HG03159 (cell line): ENCODE results near the gene MRPL46.
A peak's percentile ranks its signal among the peaks of the same experiment; 100 is the strongest.
"Not testable (repeated sequence)": the region's sequence is repeated elsewhere in the genome, so short reads cannot be mapped to it uniquely, and the experiment has no call there.

Experiments
- ATAC-seq: cut with Tn5 transposase; IDR thresholded peaks from one replicate; pipeline ENCODE4 v1.9.1; 2021; ENCODE audit warnings: mild to moderate bottlenecking, moderate library complexity; ENCODE audit not compliant: unreplicated experiment

Gene MRPL46

GRCh38 chr15:88480981-88481380, 13.8 kb upstream of the MRPL46 start:
- no peak for ATAC-seq

- ATAC-seq, result no peak
These were observed 12.0 kb upstream of the MRPL46 start for GRCh38 chr15:88479169-88479568.

- no peak for ATAC-seq
These were observed 10.7 kb upstream of the MRPL46 start for GRCh38 chr15:88477904-88478303.

DNA sequence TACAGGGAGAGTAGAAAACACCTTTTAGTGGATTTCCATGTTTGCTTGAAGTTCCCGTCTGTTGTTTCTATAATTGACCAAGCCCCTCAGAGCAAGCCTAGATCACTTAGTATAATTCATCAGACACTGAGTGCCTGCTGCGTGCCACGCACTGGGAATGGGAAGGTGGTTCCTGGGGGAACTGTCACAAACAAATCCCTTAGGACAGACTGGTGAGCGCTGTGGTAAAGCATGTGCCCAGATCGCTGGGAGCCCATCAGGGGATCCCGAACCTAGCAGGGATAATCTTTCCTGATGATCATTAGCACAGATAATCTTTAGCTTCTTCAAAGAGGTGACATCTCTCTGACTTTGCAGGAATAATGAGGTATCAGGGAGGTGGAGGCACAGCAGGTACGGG, 9.9 kb upstream of the MRPL46 start:
- ATAC-seq, result no peak

DNA sequence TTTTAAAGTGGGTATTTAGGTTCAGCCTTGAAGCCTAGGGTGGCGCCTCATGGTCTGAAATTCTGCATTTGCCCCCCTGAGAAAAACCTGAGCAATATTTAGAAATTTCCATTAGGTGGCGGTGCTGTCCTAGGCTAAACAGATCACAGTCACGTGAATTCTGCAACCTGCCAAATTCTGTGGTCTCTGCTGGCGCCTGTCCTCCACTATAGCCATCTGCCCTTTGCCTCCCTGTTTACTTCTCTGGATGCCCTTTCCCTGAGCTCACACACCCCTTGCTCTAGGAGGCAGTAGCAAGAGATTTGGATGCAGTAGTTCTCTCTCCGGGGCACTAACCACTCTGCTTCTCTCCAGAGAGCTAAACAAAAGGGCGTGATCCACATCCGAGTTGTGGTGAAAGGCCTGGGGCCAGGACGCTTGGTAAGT, 9.5 kb upstream of the MRPL46 start:
- ATAC-seq, result peak; percentile 47

DNA sequence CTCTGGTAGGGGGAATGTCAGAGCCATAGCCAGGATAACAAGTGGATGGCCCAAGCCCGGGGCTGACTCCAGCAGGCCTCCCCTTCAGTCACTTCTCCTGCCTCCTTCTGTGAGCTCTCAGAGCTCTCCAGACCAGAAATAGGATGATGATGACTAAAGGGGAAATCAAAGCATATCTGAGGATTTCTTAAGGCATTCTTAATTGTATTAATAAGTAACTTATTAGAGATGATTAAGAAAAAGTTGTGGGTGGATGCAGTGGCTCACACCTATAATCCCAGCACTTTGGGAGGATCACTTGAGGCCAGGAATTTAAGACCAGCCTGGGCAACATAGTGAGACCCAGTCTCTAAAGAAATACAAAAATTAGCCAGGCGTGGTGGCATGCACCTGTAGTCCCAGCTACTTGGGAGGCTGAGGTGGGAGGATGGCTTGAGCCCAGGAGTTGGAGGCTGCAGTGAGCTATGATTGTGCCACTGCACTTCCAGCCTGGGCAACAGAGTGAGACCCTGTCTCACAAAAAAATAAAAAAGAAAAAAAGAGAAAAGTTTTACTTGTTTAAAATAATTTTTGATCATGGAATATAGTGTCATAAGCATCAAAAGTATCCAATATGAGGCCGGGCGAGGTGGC, 6.6 kb upstream of the MRPL46 start:
- ATAC-seq, result not testable (repeated sequence)

DNA sequence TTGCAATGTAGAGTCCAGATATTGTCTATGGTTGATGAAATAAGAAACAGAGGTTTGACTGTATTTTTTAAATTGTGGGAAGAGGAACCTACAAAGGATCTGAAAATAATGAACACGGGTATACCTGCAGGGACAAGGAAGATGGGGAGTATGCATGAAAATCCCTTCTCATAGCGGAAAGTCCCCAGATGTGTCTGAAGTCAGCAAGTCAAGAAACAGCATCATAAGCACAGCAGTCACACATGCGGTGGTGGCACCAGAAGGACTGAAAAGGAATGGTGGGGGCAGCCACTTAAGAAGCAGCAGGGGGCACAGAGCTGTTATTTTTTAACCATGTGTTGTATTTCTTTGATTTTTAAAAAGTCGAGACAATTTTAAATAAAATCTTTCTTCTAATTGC, 5.0 kb upstream of the MRPL46 start:
- ATAC-seq, result no peak

DNA sequence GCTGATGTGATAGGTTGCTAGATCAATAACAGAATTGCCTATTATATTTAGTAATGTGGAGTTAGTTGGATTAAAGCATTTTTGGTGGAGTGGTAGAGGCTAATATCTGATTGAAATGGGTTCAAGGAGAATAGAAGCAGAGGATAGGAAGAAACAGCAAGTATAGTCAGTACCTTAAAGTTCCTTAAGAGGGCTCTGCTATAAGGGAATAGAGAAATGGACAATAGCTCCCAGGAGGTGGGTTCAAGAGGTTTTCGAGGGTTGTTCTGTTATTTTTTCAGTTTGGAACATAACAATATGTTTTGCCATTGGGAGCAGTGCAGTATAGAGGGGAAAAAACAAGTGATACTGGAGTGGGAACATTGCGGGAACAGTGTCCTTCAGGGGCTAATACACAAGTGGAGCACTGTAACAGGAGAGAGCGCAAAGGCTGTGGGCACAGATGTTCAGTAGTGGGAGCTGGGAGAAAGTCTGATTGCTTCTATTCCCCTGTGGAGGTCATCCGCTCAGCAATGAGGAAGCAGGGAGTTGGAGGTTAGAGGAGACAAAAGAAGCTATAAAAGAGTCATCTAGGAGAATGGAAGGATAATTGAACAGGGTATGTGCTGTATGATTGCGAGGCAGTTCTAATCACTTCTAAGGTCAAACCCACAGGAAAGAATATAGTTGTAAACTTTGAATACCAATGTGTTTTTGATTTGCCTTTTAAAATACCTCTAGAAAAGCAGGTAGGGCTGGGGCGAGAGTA, 3.6 kb upstream of the MRPL46 start:
- ATAC-seq, result no peak

GRCh38 chr15:88469321-88469720, 2.1 kb upstream of the MRPL46 start:
- ATAC-seq, result no peak

DNA sequence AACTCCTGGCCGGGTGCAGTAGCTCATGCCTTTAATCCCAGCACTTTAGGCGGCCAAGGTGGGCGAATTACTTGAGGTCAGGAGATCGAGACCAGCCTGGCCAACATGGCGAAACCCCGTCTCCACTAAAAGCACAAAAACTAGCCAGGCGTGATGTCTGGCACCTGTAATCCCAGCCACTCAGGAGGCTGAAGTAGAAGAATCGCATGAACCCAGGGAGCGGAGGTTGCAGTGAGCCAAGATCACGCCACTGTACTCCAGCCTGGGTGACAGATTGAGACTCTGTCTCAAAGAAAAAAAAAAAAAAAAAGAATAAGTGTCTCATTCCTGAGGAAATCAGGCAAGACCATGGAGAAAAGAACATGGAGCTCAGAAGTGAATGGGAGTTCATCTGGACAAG, 1.5 kb upstream of the MRPL46 start:
- not testable (repeated sequence) for ATAC-seq

DNA sequence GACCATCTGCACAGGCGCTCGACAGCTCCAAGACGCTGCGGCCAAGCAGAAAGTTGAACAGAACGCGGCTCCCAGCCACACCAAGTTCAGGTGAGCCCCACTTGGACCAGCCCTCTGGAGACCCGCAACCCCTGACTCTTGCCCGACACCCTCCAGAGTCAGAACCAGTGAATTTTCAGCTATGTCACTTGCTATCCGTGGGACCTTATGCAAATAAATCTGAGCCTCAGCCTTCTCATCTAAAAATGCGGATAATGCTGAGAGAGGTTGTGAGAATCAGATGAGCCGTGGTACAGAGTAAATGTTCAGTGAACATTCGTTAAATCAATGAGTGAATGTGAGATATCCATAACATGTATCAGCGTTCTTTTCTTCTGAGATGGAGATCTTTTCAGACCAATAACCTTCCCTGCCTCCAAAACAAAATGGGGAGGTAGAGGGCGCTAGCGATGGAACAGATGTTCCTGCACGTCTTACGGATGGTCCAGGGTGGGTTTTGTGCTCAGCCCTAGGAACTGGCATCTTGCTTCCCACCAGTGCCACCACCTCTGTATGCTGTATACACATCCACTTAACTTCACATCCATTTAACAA, 844 bp upstream of the MRPL46 start:
- ATAC-seq, result peak; percentile 19

DNA sequence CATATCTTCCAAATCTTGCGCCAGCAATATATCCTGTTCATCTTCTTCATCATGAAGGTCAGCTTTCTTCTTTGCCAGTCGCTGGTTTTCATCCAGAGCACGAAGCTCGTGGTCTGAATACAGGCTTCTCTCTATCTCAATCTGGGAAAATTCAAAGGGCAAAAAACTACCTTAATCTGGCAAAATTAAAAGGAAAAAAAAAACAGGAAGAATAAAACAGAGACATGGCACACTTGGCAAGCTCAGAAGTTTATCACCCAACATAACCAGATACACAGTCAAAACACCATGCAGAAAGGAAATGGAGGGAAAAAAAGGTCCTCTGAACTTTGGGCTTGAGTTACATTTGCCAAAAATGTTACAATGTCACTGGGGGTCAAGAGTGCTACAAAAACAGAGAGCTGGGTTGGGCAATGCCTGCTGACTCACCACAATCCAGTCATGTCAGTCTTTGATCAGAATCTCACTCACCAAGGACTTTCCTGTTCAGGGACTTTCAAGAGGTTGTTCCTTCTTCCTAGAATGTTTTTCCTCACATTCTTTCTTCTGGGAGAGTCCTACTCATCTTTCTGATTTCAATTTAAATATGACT, 1.5 kb downstream of the MRPL46 start:
- no peak for ATAC-seq

DNA sequence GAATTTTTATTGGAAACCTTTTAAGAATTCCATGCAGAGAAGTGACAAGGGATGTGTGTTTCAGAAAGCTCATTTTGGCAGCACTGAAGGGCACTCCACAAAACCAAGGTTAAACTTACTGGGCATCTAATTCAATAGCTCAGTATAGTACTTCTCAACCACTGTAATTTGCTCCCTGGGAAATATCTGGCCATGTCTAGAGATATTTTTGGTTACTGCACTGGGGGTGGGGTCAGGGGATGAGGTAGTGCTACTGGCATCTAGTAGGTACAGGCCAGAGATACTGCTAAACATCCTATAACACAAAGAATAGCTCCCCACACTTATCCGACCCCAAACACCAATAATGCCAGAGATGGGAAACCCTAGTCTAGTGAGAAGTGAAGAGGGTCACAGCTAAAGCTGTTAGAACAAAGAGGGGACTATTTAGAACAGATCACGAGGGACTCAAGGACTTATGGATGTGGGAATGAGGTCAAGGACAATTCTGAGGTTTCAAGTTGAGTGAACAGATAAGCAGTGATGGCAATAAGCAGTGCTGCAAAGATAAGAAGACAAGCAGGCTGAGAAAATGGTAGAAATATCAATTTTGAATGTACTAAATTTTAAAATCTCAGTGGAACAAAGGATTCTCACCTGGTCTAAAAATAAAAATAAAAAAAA, 3.2 kb downstream of the MRPL46 start:
- no peak for ATAC-seq

GRCh38 chr15:88456733-88457132, 10.5 kb downstream of the MRPL46 start:
- ATAC-seq, result no peak

- ATAC-seq, result peak; percentile 89
These were observed 12.0 kb downstream of the MRPL46 start for GRCh38 chr15:88454867-88455810.

- ATAC-seq, result no peak
These were observed 13.0 kb downstream of the MRPL46 start for GRCh38 chr15:88454236-88454635.

GRCh38 chr15:88453651-88454050, 13.5 kb downstream of the MRPL46 start:
- no peak for ATAC-seq

DNA sequence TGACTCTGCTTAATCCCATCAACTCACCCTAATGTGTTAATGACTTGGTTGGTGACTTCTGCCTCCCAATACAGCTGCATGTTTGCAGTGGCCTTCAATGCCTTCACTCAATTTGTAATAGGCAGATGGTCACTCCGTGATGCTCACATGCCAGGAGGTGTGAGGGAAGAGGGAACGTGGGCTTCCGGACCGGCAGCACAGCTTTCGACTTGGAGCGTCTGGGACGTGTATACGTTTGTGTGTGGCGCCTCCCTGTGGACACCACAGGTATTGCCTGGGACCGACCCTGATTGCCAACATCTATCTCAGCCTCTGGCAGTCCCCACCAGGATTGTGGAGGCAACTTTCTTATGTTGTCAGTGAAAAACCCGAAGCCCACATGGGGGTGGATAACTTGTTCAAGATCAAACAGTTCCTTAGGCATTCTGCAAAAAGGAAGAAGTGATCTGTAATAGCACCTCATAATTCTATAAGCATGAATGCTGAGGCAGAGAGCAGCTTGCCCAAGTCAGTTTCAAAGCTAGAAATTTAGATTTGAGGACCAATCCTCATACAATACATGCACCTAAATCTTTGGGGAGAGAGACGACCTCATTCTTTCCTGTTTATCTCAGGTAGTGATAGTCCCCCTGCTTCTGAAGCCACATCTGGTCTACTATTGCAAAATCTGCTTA, 16.9 kb downstream of the MRPL46 start:
- peak; percentile 58 for ATAC-seq

GRCh38 chr15:88449581-88449980, 17.6 kb downstream of the MRPL46 start:
- no peak for ATAC-seq
